Measurements from ENCODE around the gene CACNG8.
"Not testable (repeated sequence)": the region's sequence is repeated elsewhere in the genome, so short reads cannot be mapped to it uniquely, and the experiment has no call there.

CACNG8 gene

DNA sequence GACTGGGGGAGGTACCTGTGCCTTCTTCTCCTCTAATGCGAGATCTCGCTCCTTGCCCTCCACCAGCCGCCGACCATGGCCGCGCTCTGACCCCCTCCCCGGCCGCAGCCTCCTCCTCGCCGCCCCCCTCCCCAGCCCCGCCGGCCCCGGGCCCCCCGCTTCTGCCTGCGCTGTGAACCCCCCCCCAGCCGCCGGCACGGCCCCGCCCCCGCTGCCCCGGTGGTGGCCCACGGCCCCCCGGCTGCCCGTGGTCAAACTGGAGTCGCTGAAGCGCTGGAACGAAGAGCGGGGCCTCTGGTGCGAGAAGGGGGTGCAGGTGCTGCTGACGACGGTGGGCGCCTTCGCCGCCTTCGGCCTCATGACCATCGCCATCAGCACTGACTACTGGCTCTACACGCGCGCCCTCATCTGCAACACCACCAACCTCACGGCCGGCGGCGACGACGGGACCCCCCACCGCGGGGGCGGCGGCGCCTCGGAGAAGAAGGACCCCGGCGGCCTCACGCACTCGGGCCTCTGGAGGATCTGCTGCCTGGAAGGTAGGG, at the start of gene CACNG8:
TSS of gene CACNG8 (plus strand) at position 51 of the 545 bp plus-strand sequence.
- DNase-seq, result no peak

DNA sequence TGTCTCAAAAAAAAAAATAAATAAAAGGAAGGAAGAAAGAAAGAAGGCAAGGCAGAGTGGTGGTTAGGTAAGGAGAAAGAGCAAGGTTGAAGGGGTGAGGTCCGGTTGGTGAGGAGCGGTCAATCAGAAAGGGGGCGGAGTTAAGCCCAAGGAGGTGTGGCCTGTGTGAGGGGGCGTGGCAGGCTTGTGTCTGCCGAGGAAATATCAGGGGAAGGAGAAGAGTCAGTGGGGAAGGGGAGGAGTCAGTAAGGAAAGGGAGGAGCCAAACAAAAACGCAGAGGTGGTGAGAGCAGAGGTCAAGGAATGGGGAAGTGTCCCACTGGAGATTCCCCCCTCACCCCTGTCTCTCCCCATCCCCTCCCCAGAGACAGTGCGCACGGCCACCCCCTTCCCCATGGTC, 47.7 kb upstream of the CACNG8 start:
- DNase-seq, result no peak

DNA sequence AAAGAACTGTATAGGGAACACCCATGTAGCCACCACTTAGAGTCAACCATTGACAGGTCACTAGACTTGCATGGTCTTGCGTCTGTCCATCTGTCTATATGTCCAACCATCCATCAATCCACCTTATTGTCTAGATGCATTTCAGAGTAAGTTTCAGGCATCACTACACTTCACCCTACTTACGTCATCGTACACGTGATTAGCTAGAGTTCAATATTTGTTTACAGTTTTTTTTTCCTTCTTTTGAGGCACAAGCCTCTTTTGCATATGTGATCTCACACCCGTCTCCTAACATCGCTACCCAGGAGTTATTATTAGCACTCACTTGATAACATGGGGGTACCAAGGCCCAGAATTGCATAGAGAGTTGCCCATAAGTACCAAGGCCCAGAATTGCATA, 46.7 kb upstream of the CACNG8 start:
- DNase-seq, result no peak

DNA sequence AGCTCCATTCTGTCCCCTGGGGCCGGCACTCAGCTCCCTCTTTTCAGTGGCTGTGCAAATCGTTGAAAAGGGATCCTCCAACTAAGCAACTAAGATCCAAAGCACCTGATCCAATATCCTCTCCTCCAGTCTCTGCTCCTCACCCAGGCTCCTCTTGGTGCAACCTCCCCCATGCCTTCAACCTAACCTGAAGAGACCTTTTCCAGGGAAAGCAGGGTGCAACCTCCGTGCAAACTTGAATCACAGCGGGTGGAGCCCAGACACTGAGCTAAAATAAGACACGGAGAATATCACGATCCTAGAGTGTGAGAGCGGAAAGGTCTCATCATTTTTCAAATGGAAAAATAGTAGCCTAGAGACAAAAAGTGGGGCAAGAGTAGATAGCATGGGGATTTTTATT, 45.4 kb upstream of the CACNG8 start:
- no peak for DNase-seq

DNA sequence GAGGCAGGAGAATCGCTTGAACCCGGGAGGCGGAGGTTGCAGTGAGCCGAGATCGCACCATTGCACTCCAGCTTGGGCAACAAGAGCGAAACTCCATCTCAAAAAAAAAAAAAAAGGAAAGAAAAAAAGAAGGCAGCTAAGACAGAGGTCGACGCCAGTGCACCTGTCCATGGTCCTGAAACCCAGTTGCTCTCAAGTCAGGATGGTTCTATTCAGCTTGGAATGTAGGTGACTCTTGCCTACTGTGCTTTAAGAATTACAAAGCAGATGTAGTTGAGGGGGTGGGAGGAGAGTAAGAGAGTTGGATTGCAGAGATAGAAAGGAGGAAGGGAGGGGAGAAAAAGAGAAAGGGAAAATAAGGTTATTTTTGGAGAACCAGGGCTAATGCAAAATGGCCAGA, 35.0 kb upstream of the CACNG8 start:
- DNase-seq, result no peak

DNA sequence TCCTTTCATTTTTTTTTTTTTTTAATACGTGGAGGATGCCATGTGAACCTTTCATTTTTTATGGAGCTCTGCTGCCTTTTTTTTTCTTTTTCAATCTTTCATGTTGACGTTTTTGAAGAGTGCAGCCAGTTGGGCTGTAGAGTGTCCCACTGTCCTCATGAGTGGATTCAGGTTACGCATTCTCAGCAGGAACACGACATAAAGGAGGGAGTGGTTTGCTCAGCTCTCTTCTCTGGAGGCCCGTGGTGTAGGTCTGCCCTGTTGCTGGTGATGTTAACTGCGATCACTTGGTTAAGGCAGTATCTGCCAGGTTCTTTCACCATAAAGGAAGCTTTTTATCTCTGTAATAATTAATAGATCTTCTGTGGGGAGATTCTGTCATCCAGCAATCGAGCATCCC, 26.7 kb upstream of the CACNG8 start:
- DNase-seq, result no peak

DNA sequence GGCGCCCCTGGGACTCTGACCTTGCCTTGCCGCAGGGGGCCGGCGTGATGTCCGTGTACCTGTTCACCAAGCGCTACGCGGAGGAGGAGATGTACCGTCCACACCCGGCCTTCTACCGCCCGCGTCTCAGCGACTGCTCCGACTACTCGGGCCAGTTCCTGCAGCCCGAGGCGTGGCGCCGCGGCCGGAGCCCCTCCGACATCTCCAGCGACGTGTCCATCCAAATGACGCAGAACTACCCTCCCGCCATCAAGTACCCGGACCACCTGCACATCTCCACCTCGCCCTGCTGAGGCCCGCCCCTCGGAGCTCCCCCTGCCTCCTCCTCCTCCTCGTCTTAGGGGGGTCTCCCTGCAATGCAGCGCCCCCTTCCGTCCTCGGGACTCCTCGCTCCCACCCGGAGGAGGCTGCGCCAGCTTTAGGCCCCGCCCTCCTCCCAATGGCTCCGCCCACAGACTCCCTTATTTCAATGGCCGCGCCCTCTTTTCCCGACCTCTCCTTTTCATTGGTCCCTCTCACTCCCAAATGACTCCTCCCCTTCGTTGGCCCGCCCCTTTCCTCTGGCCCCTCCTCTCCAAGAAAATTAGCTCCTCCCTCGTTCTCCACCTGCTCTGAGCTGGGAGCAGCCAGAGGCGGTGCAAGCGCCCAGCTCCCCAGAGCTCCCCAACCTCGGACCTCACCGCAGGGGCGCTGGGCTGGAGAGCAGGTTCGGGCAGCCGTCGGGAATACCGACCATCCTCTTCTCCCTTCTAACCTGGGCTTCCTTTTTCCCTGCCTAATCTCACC, 20.5 kb upstream of the CACNG8 start:
- no peak for DNase-seq

DNA sequence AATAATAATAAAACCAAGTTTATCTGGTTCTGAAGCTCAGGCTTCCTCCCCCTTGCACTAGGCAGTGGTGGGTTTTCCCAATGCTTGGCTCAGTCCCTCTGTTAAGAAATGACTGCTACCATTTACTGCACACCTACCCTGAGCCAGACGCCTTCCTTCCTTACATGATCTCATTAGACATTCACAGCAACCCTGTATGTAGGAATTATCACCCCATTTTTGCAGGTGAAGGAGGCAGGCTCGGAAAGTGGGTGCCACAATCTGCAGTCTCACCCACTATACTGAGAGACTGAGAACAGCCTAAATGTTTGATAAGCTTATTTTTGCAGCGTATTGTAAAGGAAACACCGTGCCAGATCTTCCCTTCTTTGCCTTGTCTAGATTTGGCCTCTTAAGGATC, 18.3 kb upstream of the CACNG8 start:
- no peak for DNase-seq

DNA sequence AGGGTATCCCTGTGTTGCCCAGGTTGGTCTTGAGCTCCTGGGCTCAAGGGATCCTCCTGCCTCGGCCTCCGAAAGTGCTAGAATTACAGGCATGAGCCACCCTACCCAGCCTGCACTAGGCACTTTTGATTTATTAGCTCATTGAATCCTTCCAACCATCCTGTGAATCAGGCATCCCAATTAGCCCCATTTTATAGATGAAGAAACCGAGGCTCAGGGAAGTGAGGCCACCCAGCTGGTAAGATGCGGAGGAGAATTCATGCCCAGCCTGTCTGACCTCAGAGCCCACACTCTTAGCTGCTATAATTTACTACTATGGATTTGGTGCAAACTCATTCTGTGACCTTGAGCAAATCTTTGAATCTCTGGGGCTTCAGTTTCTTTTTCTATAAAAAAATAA, 17.8 kb upstream of the CACNG8 start:
- no peak for DNase-seq

DNA sequence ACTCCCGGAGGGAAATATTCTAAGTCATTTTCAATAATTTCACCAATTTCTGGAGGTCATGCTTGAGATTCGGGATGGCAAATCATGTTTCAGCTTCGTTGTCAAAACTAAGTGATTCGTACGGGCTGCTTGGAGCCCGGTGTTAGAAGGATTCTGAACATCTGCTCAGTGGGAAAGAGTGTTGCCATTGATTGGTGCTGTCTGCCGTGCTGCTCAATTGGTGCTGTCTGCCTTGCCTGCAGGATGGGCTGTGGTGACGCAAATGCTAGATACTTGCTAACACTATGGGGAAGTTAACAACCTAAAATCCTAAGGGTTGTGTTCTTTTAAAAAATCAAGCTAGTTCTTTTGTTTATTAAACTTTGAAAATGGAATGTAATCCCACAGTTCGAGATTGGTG, 17.3 kb upstream of the CACNG8 start:
- DNase-seq, result no peak

DNA sequence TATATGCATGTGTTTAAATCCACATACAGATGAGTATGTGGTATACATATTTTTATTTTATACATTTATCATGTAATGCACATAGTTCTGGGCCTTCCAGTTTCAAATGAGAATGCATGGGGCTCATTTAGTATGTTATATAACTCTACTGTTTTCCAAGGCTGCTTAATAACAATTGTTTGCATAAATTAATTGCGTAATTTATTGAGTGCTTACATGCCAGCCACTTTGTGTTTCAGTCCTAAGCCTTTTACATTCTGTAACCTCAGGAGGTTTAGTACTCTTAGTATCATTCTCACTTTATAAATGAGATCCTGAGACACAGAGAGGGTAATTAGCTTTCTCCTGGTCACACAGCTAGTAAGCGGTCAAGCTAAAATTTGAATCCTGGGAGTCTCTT, 16.7 kb upstream of the CACNG8 start:
- DNase-seq, result no peak

DNA sequence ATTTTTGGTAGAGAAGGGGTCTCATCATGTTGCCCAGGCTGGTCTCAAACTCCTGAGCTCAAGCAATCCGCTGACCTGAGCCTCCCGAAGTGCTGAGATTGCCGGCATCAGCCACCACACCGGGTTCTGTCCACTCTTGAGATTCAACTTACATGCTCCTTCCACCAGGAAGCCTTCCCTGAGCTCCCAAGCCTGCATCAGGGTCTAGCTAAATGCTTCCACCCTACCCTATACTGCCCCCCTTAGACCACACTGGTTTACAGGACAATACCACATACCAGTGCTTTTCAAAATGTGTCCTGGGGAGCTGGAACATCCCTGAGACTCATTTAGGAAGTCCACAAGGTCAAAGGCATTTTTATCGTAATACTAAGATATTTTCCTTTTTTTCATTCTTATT, 15.1 kb upstream of the CACNG8 start:
- DNase-seq, result no peak

DNA sequence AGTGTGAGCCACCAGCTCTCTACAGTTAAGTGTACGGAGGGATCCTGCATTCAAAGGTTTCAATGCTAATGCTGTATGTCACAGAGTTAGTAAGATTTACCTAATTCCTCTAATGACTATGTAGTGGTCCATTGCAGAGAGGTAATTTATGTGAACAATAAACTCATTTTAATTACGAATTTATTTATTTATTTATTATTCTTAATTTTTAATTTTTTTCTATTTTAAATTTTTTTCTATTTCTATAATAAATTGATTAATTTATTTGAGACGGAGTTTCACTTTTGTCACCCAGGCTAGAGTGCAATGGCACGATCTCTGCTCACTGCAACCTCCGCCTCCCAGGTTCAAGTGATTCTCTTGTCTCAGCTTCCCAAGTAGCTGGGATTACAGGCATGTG, 14.1 kb upstream of the CACNG8 start:
- not testable (repeated sequence) for DNase-seq

DNA sequence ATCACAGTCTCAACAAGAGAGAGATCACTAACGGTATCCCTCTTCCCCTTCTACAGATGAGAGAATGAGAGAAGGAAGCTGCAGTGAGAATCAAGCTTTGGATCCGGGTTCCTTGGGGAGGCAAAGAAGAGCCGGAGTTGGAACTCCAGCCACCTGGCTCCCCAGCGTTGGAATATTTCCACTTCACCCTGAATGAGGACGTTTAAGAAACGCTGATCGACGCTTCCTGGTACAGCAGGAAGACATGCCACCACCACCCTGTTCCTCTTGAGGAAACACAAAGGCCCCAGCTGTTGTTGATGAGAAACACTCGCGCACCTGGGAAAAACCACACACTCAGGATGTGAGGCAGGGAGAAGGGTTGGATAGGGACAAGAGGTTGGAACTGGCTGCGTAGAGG, 11.3 kb upstream of the CACNG8 start:
- DNase-seq, result no peak

DNA sequence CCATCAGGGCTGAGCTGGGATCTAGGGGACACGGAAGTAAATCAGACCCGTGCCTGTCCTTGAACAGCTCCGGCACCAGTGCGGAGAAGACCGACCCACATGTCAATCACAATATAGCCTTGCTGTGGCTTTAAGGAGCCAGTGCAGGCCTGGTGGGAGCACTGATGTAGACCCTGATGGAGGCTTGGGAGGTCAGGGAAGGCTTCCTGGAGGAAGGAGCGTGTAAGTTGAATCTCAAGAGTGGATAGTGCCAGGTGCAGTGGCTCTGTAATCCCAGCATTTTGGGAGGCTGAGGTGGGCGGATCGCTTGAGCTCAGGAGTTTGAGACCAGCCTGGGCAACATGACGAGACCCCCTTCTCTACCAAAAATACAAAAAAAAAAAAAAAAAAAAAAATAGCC, 10.8 kb upstream of the CACNG8 start:
- no peak for DNase-seq

DNA sequence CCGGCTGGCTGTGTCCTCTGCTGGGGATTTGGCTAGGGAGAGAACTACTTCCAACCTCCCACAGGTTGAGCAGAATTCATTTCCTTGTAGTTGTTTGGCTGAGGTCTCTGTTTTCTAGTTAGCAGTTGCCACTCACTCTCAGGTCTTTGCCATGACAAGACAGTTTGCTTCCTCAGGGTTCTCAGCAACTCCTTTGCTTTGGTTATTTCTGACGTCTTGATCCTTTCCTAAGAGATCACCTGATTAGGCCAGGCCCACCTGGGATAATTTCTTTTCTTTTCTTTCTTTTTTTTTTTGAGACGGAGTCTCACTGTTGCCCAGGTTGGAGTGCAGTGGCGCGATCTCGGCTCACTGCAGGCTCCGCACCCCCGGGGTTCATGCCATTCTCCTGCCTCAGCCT, 9.4 kb upstream of the CACNG8 start:
- no peak for DNase-seq

DNA sequence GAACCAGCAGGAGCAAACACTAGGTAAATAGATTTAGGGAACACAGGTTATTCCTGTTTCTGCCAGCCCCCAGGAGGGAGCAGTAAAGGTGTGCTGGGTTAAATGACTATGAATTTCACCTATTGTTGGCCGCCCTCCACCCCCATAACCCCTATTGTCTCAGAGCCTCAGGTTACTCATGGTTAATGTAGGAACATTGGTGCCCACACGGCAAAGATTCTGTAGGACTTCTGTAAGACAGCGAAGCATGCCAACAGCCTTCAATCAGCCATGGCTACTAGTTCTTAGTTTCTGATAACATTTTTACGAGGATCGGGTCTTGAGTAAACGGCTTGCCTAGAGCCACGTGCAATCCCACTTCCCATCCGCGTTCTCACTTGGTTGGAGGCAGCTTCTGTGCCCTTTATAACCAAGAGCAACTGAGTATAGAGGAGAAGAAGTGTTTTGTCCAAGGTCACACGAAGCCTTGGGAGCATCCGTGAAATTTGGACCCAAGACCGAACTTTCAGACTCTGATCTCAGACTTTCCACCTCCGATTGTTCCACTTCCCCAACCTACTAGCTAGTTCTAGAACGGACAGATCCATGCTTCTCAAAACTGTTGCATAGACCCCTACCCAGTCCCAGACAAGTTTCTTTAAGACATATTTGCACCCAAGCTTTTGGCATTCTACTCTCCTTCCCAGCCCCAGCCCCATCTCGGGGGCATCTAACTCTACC, 5.1 kb upstream of the CACNG8 start:
- no peak for DNase-seq

DNA sequence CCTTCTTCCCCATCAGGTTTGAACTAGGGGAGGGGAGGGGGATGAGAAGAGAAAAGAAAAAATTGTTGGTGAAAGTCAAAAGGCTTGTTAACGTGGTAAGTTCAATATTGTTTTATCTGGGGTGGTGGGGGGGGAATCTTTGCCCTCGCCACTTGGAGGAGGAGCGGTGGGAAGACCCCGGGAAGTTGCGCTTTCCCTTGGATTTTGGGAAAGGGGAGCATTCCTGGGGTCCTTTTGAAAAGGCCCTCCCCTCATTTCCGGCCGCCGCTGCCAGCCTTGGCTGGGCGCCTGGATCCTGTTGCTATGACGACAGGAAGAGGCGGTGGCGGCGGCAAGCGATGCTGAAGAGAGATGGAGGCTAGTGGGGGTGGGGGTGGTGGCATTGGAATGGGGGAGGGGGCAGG, 4.6 kb upstream of the CACNG8 start:
- no peak for DNase-seq

DNA sequence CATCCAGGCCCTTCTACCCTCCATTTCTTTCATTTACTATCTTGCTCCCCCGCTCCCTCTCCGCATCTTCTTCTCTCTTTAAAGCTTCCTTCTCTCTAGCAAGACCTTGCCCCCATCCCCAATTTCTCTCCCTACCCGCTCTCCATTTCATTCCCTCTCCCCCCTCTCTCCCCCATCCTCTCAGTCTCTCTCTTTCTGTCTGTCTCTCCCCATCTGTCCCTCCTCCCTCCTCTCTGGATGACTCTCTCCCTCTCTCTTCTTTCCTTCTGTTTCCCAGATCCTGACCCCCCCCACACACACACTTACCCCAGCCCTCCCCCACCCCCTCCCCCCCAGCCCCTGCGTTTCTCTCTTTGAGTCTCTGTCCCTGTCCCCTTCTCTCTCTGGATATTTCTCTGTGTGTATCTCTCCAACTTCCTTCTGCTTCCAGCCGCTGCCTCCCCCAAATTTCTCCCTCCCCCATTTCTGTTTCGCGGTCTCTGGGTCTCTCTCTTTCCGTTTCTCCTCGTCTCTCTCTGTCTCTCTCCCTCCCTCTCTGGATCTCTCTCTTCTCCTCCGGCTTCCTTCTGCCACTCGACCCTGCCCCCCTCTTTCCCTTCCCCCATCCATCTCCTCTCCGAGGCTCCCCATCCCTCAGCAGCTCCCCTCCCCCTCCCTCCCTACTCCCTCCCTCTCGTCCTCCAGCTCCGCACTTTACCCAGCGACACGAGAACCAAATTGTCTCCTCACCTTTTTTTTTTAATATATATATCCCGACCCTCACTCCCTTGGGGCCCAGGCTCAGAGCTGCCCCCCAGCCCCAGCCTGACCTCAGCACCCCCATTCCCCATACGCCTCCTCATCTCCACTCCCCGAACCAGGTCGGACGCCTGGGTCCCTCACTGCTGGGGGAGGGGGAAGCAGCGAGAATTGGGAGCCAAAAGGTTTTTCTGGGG, 3.6 kb upstream of the CACNG8 start:
- no peak for DNase-seq

DNA sequence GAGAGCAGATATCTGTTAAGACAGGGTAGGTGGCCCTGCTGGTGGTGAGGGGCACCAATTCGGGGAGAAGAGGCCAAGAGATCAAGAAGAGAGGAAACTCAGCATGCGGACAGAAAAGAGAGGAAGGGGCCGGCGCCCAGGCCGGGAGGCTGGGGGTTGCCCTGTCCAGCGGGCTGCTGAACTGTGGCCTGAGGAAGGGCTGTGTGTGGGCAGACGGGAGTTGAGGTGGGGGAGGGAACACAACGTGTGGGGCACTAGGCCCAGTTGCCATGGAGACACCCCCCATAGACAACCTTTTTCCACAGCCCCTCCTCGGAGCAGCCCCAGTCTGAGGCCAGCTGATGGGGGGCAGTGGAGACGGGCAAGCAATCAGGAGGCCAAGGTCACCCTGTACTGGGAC, 2.5 kb upstream of the CACNG8 start:
- DNase-seq, result no peak

DNA sequence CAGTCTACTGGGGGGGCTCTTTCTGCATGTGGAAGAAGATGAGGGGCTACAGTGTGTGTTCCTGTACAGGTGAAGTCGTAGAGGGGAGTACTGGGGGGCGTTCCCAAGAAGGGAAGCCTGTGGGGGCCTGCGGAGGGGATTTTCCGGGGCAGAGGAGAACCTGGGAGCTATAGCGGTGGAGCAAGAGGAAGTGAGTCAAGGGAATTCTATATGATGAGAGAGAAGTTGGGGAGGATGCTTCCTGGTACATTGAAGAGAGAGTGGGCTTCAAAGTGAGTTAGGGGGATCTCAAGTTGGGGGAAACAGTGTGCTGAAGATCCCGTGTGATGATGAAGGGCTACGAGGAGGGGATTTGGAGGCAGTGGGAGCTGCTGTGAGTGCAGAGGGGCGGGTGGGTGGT, 1.9 kb upstream of the CACNG8 start:
- DNase-seq, result no peak

DNA sequence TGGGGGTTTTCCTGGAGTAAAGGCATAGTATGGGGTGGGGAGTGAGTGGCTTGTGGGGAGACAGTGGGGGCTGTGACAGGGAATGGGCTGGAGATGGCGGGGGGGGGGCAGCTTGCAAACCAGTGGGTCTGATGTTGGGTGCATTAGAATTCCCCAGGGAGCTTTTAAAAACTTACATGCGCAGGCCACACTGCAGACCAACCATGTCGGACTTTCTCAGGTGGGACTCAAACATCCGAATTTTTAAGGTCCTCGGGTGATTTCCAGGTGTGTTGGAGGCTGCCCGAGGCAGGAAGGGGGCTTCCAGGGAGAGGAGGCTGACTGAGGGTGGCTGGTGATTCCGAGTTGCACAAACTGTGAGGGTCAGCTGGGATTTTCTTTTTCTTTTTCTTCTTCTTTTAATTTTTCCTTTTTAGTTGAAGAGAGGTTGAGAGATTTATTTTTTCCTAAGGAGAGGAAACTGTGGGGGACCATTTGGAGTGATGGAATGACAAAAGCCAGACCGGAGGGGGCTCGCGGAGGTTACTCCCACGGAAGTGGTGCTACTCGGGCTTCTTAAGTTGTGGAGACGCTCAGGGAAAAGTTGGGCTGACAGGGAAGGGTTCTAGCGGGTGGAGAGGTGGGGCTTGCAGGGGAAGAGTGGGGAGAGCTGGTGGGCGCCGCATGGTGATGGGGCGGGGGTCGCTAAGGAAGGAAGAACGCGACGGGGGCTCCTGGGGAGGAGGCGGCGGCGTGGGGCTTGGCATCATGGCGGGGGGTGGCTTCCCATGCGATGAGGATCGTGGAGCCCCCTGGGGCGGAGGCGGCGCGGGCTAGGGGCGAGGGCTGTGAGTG, 997 bp upstream of the CACNG8 start:
- no peak for DNase-seq
